Heart left ventricle (tissue), 16 donors: ENCODE measurements around the gene CNTN5. TPM values are rescaled to one million over a fixed set of nuclear protein-coding genes. Genes with fewer than 3 reads are reported as not detected.

ENCODE experiments used
- ATAC-seq, 4 donors: fragments of 200-7000 bp; cut with Tn5 transposase; one replicate each; pipeline ENCODE4 v1.9.1; 2020 to 2022; ENCODE audit warnings: moderate library complexity in 4 of 4, mild to moderate bottlenecking in 3 of 4, moderate number of reproducible peaks in 1 of 4
- DNase-seq, 5 donors: peaks; one replicate each; pipeline ENCODE4 v3.0.0-alpha.2; 2020
- H3K27ac ChIP-seq, 12 donors: fragments of 200-600 bp; sonication (generic) in 4 of 12; one replicate each; pipeline versions ENCODE4 v1.5.0 to v1.8.0; 2016 to 2022; ENCODE audit warnings: mild to moderate bottlenecking in 2 of 12
- H3K27me3 ChIP-seq, 9 donors: fragments of 200-600 bp; sonication (generic) in 2 of 9; one replicate each; pipeline versions ENCODE4 v1.5.1 to v1.8.0; 2016 to 2022; ENCODE audit warnings: mild to moderate bottlenecking in 3 of 9
- H3K36me3 ChIP-seq, 9 donors: fragments of 200-600 bp; sonication (generic) in 2 of 9; one replicate each; pipeline versions ENCODE4 v1.5.0 to v1.8.0; 2018 to 2022; ENCODE audit warnings: mild to moderate bottlenecking in 2 of 9
- H3K4me1 ChIP-seq, 12 donors: fragments of 200-600 bp; sonication (generic) in 4 of 12; one replicate each; pipeline versions ENCODE4 v1.5.0 to v1.8.0; 2016 to 2022; ENCODE audit warnings: mild to moderate bottlenecking in 3 of 12
- H3K4me3 ChIP-seq, 12 donors: fragments of 200-600 bp; sonication (generic) in 4 of 12; one replicate each; pipeline versions ENCODE4 v1.5.0 to v1.8.0; 2017 to 2022; ENCODE audit warnings: mild to moderate bottlenecking in 9 of 12, moderate library complexity in 4 of 12
- H3K9me3 ChIP-seq, 12 donors: fragments of 200-600 bp; sonication (generic) in 4 of 12; one replicate each; pipeline versions ENCODE4 v1.5.0 to v1.8.0; 2016 to 2022; ENCODE audit warnings: mild to moderate bottlenecking in 1 of 12
- CTCF ChIP-seq, 12 donors: fragments of 200-600 bp; sonication (generic) in 4 of 12; IDR thresholded peaks; one replicate each; pipeline versions ENCODE4 v1.5.0 to v1.8.0; 2018 to 2022; ENCODE audit warnings: antibody characterized with exemption in 12 of 12, mild to moderate bottlenecking in 5 of 12
- POLR2A ChIP-seq, 2 donors: fragments of 450-650 bp; IDR thresholded peaks; one replicate each; pipeline ENCODE4 v1.6.1; 2017; ENCODE audit warnings: antibody characterized with exemption in 2 of 2, mild to moderate bottlenecking in 2 of 2, moderate library complexity in 2 of 2
- WGBS, 4 donors: extraction: QIAGEN DNeasy Blood & Tissue Kit in 2 of 4; methylation state at CpG; one replicate each; pipeline versions ENCODE4 v1.1.5 to v1.1.7; 2013 to 2018; 5-methylcytosine and 5-hydroxymethylcytosine counted together
- intact Hi-C, 10 donors: fragments of 100-400 bp; cut with DNase I; formaldehyde crosslinking; loops; one replicate each; pipeline versions ENCODE4 v1.11.1 to v1.14.2; 2022
- polyA plus RNA-seq, 2 donors: library from polyadenylated mRNA; stranded (reverse); fragments of 200-250 nt; gene quantifications; one replicate each; pipeline ENCODE4 v1.2.3, GENCODE V29; 2013
- total RNA-seq, 9 donors: library from RNA; depleted of rRNA in 2 of 9; stranded (reverse); fragments of >200 nt in 2 of 9; fragmentation: NEBNext Ultra II Directional in 3 of 9; extraction: Animal tissue kit (Norgen Biotek cat#: 25700) in 3 of 9; gene quantifications; one replicate each; pipeline versions ENCODE4 v1.1.0 to v1.2.4, GENCODE V29; 2016 to 2023
- donor health status: ischemic (EF 13 %, LVEDD 7.1; RV severe dilation, severe dysfunction).
- donor health status: healthy with polysubstance abuse.
- donor health status: DM: no; HTN: yes; CAD: no.
- donor health status: DM: no; HTN: no; CAD: no.
- donor health status: ischemic (EF 25% LVEDD 6.9; RV normal size, moderate dysfunction).
- donor health status: ischemic (EF 25% LVEDD 5.7; RV mildly dilated, moderate dysfunction).
- donor health status: healthy.
- donor health status: DM: yes; HTN: yes; CAD: no.
- donor health status: ischemic (EF 35%, LVEDD 5.7; RV mildly dilated, moderate dysfunction).
- donor health status: nonischemic (EF 11% LVEDD 7.7; RV severe dilation, severe dysfunction).
- donor health status: DM: yes; HTN: yes; CAD: no.
- donor health status: PGD.
- donor health status: ischemic (EF 29% LVEDD 5.4; RV normal size, mild dysfunction).
- donor health status: nonischemic (EF 23%, LVEDD 6.1; RV moderate dilation, normal function).

Gene CNTN5
- total and polyA plus RNA-seq, 11 donors, result 0.11 to 0.16 TPM; not detected in 9

DNA sequence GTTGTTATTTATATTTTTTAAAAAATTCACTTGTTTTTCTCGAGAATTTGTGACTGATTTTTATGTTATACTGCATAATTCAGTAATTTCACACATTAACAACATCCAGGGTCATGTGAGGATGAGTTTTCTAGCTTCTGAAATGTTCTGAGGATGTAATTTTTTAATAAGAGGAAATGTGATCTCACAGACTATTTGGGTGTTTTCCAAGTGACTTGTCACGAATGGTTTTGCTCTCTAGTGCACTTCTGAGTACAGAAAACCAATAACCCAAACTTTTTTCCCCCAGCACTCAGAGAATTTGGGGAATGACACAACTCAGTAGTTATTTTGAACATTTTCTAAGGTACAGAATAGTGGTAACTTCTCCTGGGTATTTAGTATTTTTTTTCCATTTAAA, 845.2 kb downstream of the CNTN5 start:
- intact Hi-C loops, result no loop called here

DNA sequence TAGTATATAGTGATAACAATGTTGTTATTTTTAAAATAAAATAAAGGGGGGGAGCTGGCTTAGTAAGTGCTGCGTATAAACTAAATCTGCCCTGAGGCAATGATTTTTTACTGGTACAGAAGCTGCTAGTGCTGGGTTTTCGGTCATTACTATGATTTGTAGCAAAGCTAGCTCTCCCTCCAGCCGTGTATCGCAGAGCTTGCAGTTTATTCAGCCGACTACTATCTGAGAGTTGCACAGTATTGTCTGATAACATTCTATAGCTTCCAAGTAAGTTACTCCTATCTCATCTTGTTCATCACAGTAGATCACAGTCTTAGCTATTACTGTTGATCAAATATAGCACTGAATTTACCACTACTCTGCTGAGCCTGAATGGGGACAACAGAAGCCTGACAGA, 860.9 kb downstream of the CNTN5 start:
- no peak overlapping the region for H3K4me3 ChIP-seq
- no peaks in the 10 kb centered on the region for H3K36me3 ChIP-seq
- TF ChIP-seq POLR2A (IDR thresholded peaks at IDR 0.05) (no peak), CTCF (IDR thresholded peaks at IDR 0.05) (no peak)
- WGBS, 4 donors, result 47 to 62% (median 51%) methylated on average over 5 of the region's 5 CpGs
- ATAC-seq (no peak), DNase-seq (no peak)
- no peaks in the 10 kb centered on the region for H3K27me3 ChIP-seq
- no peak overlapping the region for H3K27ac ChIP-seq
- H3K9me3 ChIP-seq, result peaks cover 0 to 3% (median 0%) of the 10 kb centered on the region in 12 donors
- H3K4me1 ChIP-seq, result no peaks in the 10 kb centered on the region
- intact Hi-C loops, result no loop called here

More for the DNA sequence above, 845.2 kb downstream of the CNTN5 start:
- 32 to 43% (median 39%) methylated on average over 2 of the region's 2 CpGs for WGBS, 4 donors
- DNase-seq, result no peak
- Histone ChIP-seq H3K9me3 (no peaks in the 10 kb centered on the region), H3K4me1 (no peaks in the 10 kb centered on the region), H3K36me3 (no peaks in the 10 kb centered on the region), H3K4me3 (no peak overlapping the region), H3K27me3 (no peaks in the 10 kb centered on the region), H3K27ac (no peak overlapping the region)
- ATAC-seq, result no peak
- TF ChIP-seq POLR2A (IDR thresholded peaks at IDR 0.05) (no peak), CTCF (IDR thresholded peaks at IDR 0.05) (no peak)

DNA sequence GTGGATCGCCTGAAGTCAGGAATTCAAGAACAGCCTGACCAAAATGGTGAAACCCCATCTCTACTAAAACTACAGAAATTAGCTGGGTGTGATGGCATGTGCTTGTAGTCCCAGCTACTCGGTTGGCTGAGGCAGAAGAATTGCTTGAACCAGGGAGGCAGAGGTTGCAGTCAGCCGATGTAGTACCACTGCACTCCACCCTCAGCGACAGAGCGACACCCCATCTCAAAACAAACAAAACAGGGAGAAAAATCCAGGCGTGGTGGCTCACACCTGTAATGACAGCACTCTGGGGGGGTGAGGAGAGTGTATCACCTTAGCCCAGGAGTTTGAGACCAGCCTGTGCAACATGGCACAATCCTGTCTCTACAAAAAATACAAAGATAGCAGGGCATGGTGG, 864.0 kb downstream of the CNTN5 start:
- Histone ChIP-seq H3K36me3 (no peaks in the 10 kb centered on the region), H3K9me3 (peaks cover 0 to 3% (median 0%) of the 10 kb centered on the region in 12 donors), H3K4me1 (no peaks in the 10 kb centered on the region), H3K27me3 (no peaks in the 10 kb centered on the region), H3K27ac (no peak overlapping the region), H3K4me3 (no peak overlapping the region)
- ATAC-seq (no peak), DNase-seq (no peak)
- WGBS, 4 donors, result 80 to 89% (median 81%) methylated on average over 6 of the region's 6 CpGs
- intact Hi-C loops, result no loop called here
- TF ChIP-seq CTCF (IDR thresholded peaks at IDR 0.05) (no peak), POLR2A (IDR thresholded peaks at IDR 0.05) (no peak)

GRCh38 chr11:99887481-99887880, 866.7 kb downstream of the CNTN5 start:
- no peak for DNase-seq
- intact Hi-C loops, result no loop called here
- H3K4me1 ChIP-seq, result no peaks in the 10 kb centered on the region
- no peak for ATAC-seq
- no peak for TF ChIP-seq CTCF (IDR thresholded peaks at IDR 0.05)
- TF ChIP-seq POLR2A (IDR thresholded peaks at IDR 0.05), result no peak
- H3K4me3 ChIP-seq, result no peak overlapping the region
- no peak overlapping the region for H3K27ac ChIP-seq
- no peaks in the 10 kb centered on the region for H3K36me3 ChIP-seq
- no peaks in the 10 kb centered on the region for H3K27me3 ChIP-seq
- peaks cover 0 to 7% (median 0%) of the 10 kb centered on the region in 12 donors for H3K9me3 ChIP-seq
- 84 to 89% (median 87%) methylated on average over 5 of the region's 5 CpGs for WGBS, 4 donors
